Mesenteric fat pad (tissue), 1 donor: ENCODE data around the gene MPND. TPM values are rescaled to one million over a fixed set of nuclear protein-coding genes. Genes with fewer than 3 reads are reported as not detected.
A peak's percentile ranks its signal among the peaks of the same experiment; 100 is the strongest.

Experiments used
- DNase-seq: peaks from one replicate; pipeline ENCODE4 v3.0.0-alpha.2; 2020; ENCODE audit warnings: low spot score
- total RNA-seq: library from RNA; stranded (reverse); fragmentation: NEBNext Ultra II Directional; extraction: Animal tissue kit (Norgen Biotek cat#: 25700); gene quantifications from one replicate; pipeline ENCODE4 v1.2.1, GENCODE V29; 2021
- donor health status: DM: yes; HTN: yes; CAD: no.

The MPND gene
- total RNA-seq, 1 donor from 2014 or later = 14.4 TPM

- peak; percentile 96 for DNase-seq
Observed at GRCh38 chr19:4400135-4400936, 57.0 kb downstream of the MPND start, which contains the start of gene SH3GL1. TSS of gene SH3GL1 (minus strand) at chr19:4400547. CDS start at chr19:4400368, 179 bp downstream.

- DNase-seq = no peak
Observed at GRCh38 chr19:4401769-4402170, 58.4 kb downstream of the MPND start.

- peak; percentile 99 for DNase-seq
Observed at GRCh38 chr19:4402171-4403004, 59.0 kb downstream of the MPND start, which contains the start of gene CHAF1A. TSS of gene CHAF1A (plus strand) at chr19:4402640. CDS start at chr19:4402763, 123 bp downstream.

- no peak for DNase-seq
Observed at GRCh38 chr19:4403005-4403761, 59.8 kb downstream of the MPND start.

- DNase-seq = no peak
Observed at GRCh38 chr19:4405977-4406376, 62.6 kb downstream of the MPND start.

GRCh38 chr19:4406626-4407025 is 63.3 kb downstream of the MPND start:
- DNase-seq = no peak

- no peak for DNase-seq
Observed at GRCh38 chr19:4409123-4409933, 66.0 kb downstream of the MPND start.

Other genes with a start within 250 kb of the MPND start
- 110 TPM for gene MAP2K2, start 219.4 kb upstream of the MPND start, total RNA-seq
- 1.00 TPM for gene CREB3L3, start 189.9 kb upstream of the MPND start, total RNA-seq
- gene SIRT6, start 161.0 kb upstream of the MPND start, total RNA-seq = 20.7 TPM
- gene ANKRD24, start 160.9 kb upstream of the MPND start, total RNA-seq = 1.4 TPM
- gene EBI3, start 114.0 kb upstream of the MPND start, total RNA-seq = 5.8 TPM
- gene YJU2, start 96.5 kb upstream of the MPND start, total RNA-seq = 15.1 TPM
- not detected for gene SHD, start 64.3 kb upstream of the MPND start, total RNA-seq
- gene TMIGD2, start 41.2 kb upstream of the MPND start, total RNA-seq = 0.45 TPM
- not detected for gene FSD1, start 39.0 kb upstream of the MPND start, total RNA-seq
- 3.0 TPM for gene STAP2, start 4.7 kb upstream of the MPND start, total RNA-seq
- 91.2 TPM for gene SH3GL1, start 57.0 kb downstream of the MPND start, total RNA-seq
- 6.0 TPM for gene CHAF1A, start 59.1 kb downstream of the MPND start, total RNA-seq
- gene UBXN6, start 114.2 kb downstream of the MPND start, total RNA-seq = 119 TPM
- 22.8 TPM for gene HDGFL2, start 128.7 kb downstream of the MPND start, total RNA-seq
- gene PLIN4, start 174.9 kb downstream of the MPND start, total RNA-seq = 2,078 TPM
- gene PLIN5, start 191.7 kb downstream of the MPND start, total RNA-seq = 62.5 TPM
- gene LRG1, start 196.5 kb downstream of the MPND start, total RNA-seq = 4.0 TPM
- 35.1 TPM for gene SEMA6B, start 216.1 kb downstream of the MPND start, total RNA-seq